ENCODE measurements around the gene PRKRA.
"Not testable (repeated sequence)": the region's sequence is repeated elsewhere in the genome, so short reads cannot be mapped to it uniquely, and the experiment has no call there.

The PRKRA gene

DNA sequence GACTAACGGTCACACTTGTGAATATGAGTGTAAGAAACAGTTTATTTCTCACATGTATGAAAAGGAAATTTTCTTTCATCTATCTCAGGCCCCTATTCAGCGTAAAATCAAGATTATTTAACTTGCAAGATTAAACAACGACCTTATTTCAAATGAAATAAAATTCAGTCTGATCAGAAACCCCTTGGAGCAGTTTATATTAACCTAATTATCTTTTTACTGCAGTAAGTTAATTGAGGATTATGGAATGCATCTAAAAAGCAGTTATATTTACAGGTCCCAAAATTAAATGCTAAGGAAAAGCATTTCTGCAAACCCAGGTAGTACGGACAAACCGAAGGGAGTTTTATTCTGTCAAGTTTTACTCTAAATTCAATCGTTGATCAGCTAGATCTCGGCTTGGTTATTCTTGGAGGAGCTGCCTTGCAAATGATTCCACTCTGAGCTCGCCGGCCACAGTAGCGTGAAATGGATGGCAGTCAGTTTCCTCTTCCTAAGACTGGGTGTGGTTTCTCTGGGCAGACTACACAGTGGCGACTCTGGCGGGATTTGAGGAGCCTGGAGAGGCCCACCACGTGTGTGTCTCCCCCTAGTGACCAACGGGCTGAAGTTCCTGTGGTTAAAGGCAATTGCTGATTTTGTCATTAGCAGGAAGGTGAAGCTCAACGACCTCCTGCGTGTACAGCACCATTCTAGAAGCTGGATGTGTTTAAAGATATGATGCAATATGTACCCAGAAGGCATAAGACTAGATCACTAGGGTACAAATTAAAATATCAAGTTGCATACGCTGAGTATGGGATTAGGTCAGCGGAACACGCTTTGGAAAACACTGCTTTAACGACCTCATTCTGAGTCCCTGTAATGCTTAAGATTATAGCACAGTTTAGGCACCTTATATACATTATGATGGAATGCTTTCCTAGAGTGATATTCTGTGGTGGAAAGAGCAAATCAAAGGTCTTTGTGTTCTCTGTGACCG lies 36.4 kb downstream of the PRKRA start:
- H3K9me3 ChIP-seq = no peaks in the 10 kb centered on the region
- H3K4me1 ChIP-seq = peaks cover 3% of the 10 kb centered on the region; the same call in 1 of the 2 replicates
- peak; percentile 86 for DNase-seq
- no peaks in the 10 kb centered on the region for H3K27me3 ChIP-seq
- no peaks in the 10 kb centered on the region for H3K36me3 ChIP-seq
- TF ChIP-seq, protein P1, sequence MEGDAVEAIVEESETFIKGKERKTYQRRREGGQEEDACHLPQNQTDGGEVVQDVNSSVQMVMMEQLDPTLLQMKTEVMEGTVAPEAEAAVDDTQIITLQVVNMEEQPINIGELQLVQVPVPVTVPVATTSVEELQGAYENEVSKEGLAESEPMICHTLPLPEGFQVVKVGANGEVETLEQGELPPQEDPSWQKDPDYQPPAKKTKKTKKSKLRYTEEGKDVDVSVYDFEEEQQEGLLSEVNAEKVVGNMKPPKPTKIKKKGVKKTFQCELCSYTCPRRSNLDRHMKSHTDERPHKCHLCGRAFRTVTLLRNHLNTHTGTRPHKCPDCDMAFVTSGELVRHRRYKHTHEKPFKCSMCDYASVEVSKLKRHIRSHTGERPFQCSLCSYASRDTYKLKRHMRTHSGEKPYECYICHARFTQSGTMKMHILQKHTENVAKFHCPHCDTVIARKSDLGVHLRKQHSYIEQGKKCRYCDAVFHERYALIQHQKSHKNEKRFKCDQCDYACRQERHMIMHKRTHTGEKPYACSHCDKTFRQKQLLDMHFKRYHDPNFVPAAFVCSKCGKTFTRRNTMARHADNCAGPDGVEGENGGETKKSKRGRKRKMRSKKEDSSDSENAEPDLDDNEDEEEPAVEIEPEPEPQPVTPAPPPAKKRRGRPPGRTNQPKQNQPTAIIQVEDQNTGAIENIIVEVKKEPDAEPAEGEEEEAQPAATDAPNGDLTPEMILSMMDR (IDR thresholded peaks at IDR 0.05; ENCODE audit: low read depth, low read length) = peak; percentile 81
- H3K4me3 ChIP-seq (ENCODE audit: low read depth, low read length) = peak overlapping the region; percentile 75

DNA sequence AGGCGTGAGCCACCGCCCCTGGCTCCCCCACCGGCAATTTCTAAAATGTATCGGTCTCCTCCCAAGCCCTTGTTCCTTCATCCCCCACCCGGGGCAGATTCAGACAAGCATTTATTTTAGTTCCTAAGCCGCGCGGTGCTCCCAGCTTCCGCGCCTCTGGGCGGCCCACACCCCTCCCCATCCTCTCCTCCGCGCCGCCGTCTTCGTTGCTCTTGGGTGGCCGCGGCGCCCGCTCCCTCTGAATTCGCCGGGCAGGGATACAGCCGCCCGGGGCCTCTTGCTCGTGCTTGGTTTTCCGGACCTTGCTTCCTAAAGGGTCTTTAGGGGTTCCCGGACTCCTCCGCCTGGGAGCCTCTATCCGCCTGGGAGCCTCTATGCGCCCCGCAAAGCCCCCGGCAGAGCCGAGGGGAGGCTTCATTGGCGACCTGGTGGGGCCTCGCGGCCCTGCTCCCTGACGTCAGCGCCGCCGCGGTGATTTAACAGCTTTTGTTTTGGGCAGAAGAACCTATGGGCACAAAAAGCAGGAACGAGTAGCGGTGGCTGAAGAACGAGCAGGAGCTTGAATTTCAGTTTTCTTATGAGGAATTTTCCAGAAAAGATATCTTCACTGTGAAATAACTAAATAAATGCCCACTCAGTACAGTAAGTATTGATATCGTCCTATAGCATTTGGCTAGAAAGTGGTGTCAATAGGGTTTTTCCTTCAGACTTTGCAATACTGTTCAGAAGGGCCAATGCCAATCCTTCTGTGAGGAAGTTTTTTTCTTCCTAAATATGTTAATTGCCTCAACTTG lies 37.3 kb downstream of the PRKRA start:
- H3K36me3 ChIP-seq = no peaks in the 10 kb centered on the region
- peak; percentile 71 for DNase-seq
- H3K4me1 ChIP-seq = peaks cover 3% of the 10 kb centered on the region; the same call in 1 of the 2 replicates
- H3K27me3 ChIP-seq = no peaks in the 10 kb centered on the region
- TF ChIP-seq, protein P1 (IDR thresholded peaks at IDR 0.05; ENCODE audit: low read depth, low read length) = no peak
- H3K9me3 ChIP-seq = no peaks in the 10 kb centered on the region
- peak overlapping the region; percentile 75 for H3K4me3 ChIP-seq (ENCODE audit: low read depth, low read length)

DNA sequence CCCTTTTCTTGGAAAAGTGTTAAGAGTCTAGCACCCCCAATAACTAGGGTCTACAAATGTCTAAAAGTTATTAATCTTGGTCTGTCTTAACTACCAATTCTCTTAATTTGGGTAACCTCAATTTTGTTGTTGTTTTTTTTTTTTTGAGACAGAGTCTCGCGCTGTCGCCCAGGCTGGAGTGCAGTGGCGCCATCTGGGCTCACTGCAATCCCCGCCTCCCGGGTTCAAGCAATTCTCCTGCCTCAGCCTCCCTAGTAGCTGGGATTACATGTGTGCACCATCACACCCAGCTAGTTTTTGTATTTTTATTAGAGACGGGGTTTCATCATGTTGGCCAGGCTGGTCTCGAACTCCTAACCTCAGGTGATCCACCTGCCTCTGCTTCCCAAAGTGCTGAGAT lies 38.5 kb downstream of the PRKRA start:
- H3K36me3 ChIP-seq; H3K4me3 ChIP-seq (ENCODE audit: low read depth, low read length); DNase-seq: not testable (repeated sequence)

DNA sequence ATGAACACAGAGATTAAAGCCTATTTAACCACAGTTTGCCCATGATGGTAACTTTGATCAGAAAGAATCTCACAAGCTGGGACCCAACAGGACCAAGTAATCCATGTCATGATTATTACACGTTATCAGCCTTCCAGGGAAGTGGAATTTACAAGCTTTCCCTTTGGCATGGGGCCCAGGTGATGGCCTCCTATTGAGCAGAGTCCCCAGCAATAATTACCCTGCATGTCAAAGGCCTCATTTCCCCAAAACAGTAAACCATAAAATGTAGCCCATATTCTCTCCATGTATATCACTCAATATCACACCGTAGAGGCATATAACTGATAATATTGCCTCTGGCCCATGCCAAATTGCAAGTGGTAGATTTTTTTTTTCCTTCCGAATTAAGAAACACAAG lies 38.9 kb downstream of the PRKRA start:
- H3K4me3 ChIP-seq (ENCODE audit: low read depth, low read length) = no peak overlapping the region
- no peak for DNase-seq
- peaks cover 3% of the 10 kb centered on the region; the same call in 1 of the 2 replicates for H3K4me1 ChIP-seq
- TF ChIP-seq, protein P1 (IDR thresholded peaks at IDR 0.05; ENCODE audit: low read depth, low read length) = no peak
- no peaks in the 10 kb centered on the region for H3K36me3 ChIP-seq
- H3K9me3 ChIP-seq = no peaks in the 10 kb centered on the region
- no peaks in the 10 kb centered on the region for H3K27me3 ChIP-seq

More for the DNA sequence above, 38.5 kb downstream of the PRKRA start:
- H3K27me3 ChIP-seq, H3K9me3 ChIP-seq, H3K4me1 ChIP-seq: not testable (repeated sequence)

DNA sequence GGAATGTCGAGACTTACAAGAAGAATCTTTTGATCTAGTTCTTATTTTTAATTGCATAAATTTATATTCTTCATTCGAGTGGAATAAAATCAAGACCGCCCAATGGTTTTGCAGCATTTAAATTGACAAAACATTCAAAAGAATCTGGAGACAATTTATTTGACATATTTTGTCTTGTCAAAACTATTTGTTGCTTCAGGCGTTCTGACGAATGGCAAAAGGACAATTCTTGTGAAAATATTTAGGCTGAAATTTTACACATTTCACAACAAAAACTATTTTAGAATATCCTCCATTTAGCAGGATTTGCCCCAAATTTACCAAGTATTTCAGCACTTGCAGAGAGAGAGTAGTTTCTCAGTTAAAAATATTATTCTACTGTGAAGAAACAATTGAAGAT lies 41.7 kb downstream of the PRKRA start:
- no peaks in the 10 kb centered on the region for H3K4me1 ChIP-seq
- no peaks in the 10 kb centered on the region for H3K27me3 ChIP-seq
- H3K4me3 ChIP-seq (ENCODE audit: low read depth, low read length) = no peak overlapping the region
- H3K9me3 ChIP-seq = no peaks in the 10 kb centered on the region
- H3K36me3 ChIP-seq = no peaks in the 10 kb centered on the region
- TF ChIP-seq, protein P1 (IDR thresholded peaks at IDR 0.05; ENCODE audit: low read depth, low read length) = no peak
- DNase-seq = no peak

DNA sequence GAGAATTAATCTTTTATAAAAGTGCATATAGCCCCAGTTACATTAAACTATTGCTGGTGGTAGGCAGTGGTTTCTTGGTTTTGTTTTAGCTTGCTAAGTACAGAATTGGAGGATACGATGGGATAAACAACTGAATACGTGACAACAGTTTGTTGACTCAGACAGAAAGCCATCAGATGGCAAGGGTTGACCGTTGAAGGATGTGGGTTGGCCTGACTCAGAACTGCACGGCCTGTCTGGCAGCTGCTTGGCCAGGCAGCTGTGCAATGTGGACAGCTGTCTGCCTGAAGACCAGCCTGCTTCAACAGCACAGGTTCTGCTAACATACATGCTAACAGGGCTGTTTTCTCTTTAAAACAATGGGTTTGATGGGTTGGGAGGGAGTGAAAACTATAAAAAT lies 46.6 kb downstream of the PRKRA start:
- Histone ChIP-seq H3K36me3 (no peaks in the 10 kb centered on the region), H3K9me3 (no peaks in the 10 kb centered on the region), H3K27me3 (no peaks in the 10 kb centered on the region), H3K4me3 (ENCODE audit: low read depth, low read length) (no peak overlapping the region), H3K4me1 (no peaks in the 10 kb centered on the region)
- TF ChIP-seq, protein P1 (IDR thresholded peaks at IDR 0.05; ENCODE audit: low read depth, low read length) = no peak
- DNase-seq = no peak
